ENCODE data around the gene MROH8.
"Not testable (repeated sequence)": the region's sequence is repeated elsewhere in the genome, so short reads cannot be mapped to it uniquely, and the experiment has no call there.

MROH8 gene

GRCh38 chr20:37095599-37096414, 83.5 kb downstream of the MROH8 start, which contains the start of gene RBL1:
Gene RBL1, minus strand, starts transcription at chr20:37095997. Its CDS starts 69 bp downstream, at chr20:37095928.
- DNase-seq (ENCODE audit: low read depth in 1 of 2, low spot score in 1 of 2), result peak; percentile 70 to 73

- DNase-seq (ENCODE audit: low read depth in 1 of 2, low spot score in 1 of 2), result peak; percentile 13 to 25
Observed at GRCh38 chr20:37095108-37095598, 84.2 kb downstream of the MROH8 start.

- DNase-seq (ENCODE audit: low read depth in 1 of 2, low spot score in 1 of 2), result no peak
Observed at GRCh38 chr20:37090407-37090806, 88.9 kb downstream of the MROH8 start.

DNA sequence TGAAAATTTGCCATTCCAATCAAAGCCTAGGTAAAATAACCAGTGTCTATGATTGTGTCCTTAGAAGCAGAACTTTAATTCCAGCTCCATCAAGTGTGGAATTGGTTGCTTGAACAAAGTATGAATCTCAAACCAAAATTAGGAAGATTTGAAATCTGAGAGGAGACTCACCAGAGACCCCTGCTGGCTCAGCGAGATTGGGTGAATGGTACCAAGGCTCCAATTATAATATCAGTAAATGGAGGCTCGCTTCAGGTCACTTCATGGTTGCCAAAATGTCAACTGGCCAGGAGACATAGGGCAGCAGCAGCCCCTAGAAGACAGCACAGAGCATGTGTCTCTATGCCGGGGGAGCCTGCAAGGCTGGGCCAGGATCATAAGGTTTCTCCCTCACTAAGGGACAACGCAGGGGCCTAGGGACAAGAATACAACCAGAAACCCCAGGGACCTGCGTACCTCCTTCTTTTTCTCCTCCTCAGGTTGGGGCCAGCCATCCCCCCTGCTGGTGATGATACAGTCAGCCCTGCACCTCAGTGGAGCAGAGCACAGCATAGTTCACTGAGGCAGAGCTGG, 97.5 kb downstream of the MROH8 start:
- DNase-seq (ENCODE audit: low read depth in 1 of 2, low spot score in 1 of 2), result peak in 1 of 2 donors; percentile 26

DNA sequence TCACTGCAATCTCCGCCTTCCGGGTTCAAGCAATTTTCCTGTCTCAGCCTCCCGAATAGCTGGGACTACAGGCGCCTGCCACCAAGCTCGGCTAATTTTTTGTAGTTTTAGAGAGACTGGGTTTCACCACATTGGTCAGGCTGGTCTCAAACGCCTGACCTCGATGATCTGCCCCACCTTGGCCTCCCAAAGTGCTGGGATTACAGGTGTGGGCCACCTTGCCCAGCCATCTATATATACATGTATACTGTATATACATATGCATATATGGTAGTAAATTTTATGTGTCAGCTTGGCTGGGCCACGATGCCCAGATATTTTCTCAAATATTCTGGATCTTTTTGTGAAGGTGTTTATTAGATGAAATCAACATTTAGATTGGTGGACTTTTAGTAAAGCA, 102.3 kb downstream of the MROH8 start:
- no peak for DNase-seq (ENCODE audit: low read depth in 1 of 2, low spot score in 1 of 2)

GRCh38 chr20:37075932-37076685, 103.2 kb downstream of the MROH8 start:
- DNase-seq (ENCODE audit: low read depth in 1 of 2, low spot score in 1 of 2), result no peak

GRCh38 chr20:37072293-37073196, 106.8 kb downstream of the MROH8 start:
- no peak for DNase-seq (ENCODE audit: low read depth in 1 of 2, low spot score in 1 of 2)

- DNase-seq (ENCODE audit: low read depth in 1 of 2, low spot score in 1 of 2), result no peak
Observed at GRCh38 chr20:37071481-37071911, 107.9 kb downstream of the MROH8 start.

- not testable (repeated sequence) for DNase-seq (ENCODE audit: low read depth in 1 of 2, low spot score in 1 of 2)
Observed at GRCh38 chr20:37069563-37069962, 109.8 kb downstream of the MROH8 start.

- DNase-seq (ENCODE audit: low read depth in 1 of 2, low spot score in 1 of 2), result no peak
Observed at GRCh38 chr20:37066168-37066567, 113.2 kb downstream of the MROH8 start.

- DNase-seq (ENCODE audit: low read depth in 1 of 2, low spot score in 1 of 2), result no peak
Observed at GRCh38 chr20:37055276-37055675, 124.1 kb downstream of the MROH8 start.

DNA sequence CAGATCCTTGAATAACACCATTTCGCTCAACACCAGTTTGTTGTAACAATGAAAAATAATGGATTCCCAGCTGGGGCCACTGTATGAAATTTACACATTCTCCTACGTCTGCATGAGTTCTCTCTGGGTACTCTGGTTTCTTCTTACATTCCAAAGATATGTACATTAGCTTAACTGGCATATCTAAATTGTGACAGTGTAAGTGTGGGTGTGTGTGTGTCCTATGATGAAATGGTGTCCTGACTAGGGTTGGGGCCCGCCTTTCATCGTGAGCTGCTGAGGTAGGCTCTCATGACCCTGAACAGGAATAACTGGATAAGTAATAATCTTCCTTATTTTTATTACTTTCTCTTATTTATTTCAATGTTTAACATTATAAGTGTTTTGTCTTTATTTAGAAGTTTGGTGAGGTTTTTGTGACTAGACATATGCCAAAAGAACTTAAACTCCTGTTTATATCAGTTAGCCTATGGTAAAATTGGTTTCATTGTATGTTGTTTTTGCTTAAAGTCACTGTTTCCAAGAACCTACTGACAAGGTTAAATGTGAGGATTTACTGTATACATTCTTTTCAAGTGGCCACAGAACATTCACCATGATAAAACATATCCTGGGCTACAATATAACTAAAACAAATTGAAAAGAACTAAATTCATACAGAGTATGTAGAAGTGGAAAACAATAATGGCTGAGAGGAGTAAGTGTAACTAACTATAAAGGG, 126.0 kb downstream of the MROH8 start:
- no peak for DNase-seq (ENCODE audit: low read depth in 1 of 2, low spot score in 1 of 2)

Data from activated T-helper 1 cell treated with anti-CD3 and anti-CD28 coated beads, Interleukin-2, amount 50 U/mL, for 16 hours (primary cell).